ENCODE measurements around the gene RNF145.

Gene RNF145

DNA sequence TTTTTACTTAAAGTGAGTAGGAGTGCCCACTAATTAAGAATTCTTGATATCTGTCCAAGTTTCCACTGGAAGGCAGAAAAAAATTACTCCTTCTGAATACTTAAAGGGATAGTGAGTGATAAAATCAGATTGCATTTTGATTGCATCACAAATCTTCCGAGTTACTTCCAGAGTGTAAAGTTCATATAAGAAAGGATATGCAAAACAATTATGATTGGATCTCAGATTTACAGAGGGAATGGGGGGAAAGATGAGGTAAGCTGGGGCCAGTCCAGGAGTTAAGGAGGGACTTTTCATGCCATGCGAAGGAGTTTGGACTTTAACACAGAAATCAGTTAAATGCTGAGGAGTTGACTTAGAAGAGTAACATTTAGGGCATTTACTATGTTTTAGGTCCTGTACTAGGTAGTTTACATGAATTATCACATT, 9.3 kb upstream of the RNF145 start:
- DNase-seq (ENCODE audit: low read depth in 3 of 3): no peak

DNA sequence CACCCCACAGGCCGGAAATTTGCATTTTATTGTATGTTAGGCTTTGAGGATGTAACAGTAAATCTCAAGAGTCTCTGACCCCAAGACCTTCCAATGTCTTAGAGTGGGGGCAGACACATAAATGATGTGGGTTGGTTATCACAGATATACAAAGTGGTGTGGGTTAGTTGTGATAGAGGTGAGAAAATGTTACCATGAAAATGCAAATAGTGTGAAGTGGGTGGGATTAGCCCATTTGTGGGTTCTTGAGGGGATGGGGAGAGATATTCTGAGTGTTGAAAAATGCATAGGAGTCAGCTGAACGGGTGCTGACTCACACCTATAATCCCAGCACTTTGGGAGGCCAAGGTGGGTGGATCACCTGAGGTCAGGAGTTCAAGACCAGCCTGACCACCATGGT, 7.9 kb upstream of the RNF145 start:
- no peak for DNase-seq (ENCODE audit: low read depth in 3 of 3)

DNA sequence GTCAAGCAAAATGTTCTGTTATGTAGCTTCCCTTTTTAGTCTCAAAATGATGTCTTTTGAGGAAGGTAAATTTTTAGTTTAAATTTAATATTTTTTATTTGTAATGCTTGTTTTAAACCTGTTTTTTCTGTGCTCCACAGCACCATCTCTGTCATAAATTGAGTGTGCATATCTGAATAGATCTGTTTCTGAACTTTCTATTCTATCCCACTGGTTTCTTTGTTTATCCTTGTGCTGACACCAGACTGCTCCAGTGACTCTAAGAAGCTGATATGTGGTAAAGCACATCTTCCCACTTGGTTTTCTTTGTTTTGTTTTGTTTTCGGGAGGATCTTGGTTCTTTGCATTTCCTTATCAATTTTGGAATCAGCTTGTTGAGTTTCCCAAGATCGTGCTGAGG, 7.1 kb upstream of the RNF145 start:
- no peak for DNase-seq (ENCODE audit: low read depth in 3 of 3)

DNA sequence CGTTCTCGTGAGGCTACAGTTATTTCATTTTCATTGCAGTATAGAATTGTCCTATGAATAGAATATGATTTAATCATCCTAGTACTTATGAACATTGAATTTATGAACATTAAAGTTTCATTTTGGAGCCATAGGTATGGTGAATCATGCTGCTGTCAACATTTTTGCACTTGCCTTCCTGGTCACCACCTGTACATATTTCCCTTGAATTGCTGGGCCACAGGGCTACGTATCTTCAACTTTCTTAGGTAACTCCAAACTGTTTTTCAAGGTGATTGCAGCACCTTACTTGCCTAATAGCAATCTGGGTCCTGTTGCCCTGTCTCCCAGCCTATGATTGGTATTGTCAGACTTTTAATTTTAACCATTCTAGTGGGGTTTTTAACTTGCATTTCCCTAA, 6.5 kb upstream of the RNF145 start:
- no peak for DNase-seq (ENCODE audit: low read depth in 3 of 3)

DNA sequence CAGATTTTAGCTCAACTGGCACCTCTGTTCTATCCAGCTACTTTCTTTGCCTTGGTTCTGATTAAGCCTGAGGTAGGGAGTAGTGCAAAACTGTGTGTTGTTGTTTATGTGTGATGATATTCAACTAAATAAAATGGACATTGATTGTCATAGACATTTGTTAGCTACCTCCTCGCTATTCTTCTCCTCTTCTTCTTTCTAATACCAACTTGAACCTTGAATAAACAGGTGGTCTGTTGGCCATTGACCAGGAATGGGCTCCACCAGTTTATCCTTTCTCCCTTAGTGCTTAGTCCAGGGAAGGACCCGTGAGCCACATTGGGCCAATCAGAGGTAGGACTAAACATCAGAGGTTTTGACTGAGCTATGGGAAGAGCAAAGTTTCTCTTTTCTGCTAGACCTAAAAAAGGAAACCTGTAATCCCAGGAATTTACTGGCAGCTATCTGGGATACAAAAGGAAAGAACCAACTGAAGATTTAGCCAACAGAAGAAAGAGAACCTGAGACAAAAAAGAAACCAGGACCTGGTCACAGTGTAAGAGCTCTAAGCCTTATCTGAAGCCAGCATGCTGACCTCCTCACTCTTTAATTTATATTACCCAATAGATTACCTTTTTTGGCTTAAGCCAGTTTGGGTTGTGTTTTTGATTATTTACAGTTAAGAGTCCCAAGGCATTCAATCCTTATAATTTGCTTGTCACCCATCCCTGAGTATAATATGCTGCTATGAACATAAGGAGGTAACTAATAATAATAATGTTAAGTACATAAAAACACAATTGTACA, 5.3 kb upstream of the RNF145 start:
- no peak for DNase-seq (ENCODE audit: low read depth in 3 of 3)

DNA sequence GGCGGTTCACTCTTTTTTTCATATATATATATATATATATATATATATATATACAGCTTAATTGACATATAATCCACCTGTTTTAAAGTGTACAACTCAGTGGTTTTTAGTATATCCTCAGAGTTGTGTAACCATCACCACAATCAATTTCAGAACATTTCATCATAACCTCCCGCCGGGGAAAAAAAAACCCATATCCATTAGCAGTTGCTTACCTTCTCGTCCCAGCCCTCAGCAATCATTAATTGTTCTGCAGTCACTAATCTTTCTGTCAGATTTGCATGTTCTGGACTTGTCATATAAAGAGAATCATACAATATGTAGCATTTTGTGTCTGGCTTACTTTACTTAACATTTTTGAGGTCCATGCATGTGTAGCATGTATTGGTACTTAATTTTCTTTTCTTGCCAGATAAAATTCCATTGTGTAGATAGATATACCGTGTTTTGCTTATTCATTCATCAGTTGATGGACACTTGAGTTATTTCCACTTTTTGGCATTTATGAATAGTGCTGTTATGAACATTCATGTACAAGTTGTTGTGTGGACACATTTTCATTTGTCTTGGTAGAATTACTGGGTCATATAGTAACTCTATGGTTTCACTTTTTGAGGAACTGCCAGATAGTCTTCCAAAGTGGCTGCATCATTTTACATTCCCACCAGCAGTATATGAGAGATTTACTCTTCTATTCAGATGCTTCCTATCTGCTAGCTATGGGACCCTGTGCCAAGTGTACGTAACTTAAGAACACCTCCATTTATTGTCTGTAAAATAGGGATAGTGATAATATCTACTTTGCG, 3.5 kb upstream of the RNF145 start:
- no peak for DNase-seq (ENCODE audit: low read depth in 3 of 3)

DNA sequence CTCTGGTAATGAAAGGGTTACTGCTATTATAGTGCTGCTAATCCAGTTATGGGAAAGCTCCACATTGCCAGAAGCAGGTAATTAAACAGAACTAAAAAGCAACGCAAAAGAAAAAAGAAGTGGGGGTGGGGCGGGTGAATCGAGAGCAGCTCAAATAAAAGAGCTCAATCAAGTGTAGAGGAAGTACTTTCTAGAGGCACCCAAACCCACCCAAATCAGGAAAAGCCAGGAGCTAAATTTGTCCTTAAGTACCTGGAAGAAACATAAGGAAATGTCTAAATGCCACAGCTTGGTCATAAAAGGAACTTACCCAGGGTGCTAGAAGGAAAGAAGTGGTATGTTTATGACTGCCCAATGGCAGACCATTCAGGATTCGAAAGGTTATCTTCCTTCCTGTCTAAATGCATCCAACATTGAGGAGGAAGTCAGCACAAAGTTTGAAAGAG, 2.4 kb upstream of the RNF145 start:
- no peak for DNase-seq (ENCODE audit: low read depth in 3 of 3)

DNA sequence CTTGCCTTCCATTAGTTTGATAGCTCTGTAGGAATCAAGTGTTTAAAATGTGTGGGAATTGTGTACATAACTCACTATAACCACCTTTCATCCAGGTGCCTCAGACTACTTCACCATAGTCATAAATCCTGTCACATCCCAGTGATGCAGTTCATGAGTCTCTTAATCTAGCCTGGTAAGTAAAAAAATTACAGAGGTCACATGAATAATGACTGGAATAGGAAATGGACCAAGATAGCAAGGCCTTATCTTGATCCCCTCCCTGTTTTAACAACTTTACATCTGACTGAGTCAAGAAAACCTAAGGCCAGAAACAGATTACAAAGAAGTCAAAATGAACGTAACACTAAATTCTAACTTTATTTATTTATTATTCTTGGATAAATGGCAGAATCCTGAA, 1.5 kb upstream of the RNF145 start:
- DNase-seq (ENCODE audit: low read depth in 3 of 3): no peak

DNA sequence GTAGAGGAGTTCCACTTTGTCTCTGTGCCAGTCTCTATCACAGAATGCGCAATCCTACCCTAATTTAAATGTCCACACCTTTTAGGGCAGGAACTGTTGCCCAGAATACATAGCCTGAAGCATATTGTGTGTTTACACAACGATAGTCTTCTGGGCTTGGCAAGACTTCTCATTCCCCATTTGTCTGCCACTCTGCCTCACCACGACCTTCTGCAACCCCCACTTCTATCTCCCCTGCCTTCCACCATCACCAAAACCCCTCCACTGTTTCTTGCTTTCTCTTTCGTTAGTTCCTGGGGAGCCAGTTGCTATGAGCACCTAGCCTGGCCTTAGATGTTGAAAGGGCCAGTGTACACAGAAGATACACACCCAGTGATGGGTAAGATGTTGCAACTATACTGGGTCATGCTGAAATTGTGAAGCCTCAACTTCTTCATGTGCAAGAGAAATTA, 883 bp upstream of the RNF145 start:
- no peak for DNase-seq (ENCODE audit: low read depth in 3 of 3)

DNA sequence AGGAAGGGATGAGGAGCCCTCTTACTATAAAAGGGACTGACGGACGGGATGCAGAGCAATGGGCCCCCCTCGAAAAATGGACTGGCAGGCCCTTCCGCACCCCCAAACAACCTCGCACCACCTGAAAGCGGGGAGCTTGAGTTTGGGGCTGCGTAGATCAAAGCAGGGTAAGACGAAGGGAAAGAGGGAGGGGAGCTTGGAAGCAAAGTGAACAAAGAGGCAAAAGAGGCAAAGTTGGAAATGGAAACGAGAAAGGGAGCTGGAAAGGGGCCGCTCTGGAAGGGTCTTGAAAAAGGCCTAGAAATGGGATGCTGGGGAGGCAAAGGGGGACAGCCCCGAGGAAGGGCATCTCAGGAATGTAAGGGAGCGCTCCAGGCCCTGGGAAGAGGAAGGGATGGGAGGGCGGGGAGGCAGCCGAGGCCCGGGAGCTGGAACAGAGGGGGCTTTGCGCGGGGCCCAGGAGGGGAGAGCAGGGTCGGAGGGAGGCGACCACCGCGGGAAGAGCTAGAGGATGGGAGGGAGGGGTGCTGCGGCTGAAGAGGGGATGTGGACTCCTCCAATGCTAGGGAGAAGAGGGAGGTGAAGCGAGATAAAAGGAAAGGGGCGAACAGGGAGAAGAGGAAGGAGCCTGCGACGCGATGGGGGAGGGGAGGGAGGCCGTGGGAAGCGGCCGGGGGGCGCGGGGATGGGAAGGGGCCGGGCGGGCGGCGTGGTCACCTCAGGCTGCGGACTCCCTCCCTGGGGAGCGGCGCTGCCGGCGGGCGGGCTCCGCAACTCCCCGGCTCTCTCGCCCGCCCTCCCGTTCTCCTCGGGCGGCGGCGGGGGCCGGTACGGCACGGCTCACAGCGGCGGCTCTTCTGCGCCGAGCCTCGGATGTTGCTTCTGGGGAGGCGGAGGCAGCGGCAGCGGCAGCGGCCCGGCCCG, 577 bp downstream of the RNF145 start:
- DNase-seq (ENCODE audit: low read depth in 3 of 3): peak in 1 of 3 experiments; percentile 10

DNA sequence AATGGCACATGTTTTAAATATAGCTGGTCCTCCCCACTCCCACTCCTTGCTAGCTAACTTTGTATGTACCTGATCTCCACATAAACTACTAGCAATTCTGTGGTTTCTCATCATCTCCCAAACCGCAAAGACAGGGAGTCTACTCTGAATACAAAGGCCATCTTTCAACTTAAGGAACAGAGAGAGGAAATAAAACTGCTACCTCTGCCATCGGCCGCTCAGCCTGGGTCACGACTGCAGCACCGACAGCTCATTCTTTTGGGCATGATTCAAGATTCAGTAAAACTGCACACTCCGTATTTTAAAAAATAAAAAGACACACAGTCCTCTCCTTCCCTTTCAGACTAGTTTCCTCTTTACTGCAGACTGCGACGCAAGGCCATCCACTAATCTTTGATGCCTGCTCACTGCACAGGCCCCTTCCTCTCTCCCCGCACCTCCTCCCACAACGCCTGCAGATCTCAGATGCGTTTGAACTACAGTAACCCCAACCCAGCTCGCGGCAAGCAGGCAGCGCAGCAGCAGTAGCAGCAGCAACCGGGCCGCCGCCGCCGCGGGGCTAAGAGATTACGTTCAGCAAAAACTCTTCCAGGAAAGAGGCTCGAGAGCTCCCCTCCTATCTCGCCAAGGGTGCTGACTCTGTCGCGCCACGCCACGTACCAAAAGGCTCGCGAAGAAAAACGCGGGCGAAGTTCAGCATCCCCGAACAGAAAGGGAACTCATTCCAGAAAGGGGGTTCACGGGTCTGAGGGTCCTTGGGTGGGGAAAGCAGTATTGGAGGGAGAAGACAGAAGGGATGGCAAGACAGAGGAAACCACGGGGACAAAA, 1.5 kb downstream of the RNF145 start:
- peak; percentile 60 to 77 (median 67) for DNase-seq (ENCODE audit: low read depth in 3 of 3)

DNA sequence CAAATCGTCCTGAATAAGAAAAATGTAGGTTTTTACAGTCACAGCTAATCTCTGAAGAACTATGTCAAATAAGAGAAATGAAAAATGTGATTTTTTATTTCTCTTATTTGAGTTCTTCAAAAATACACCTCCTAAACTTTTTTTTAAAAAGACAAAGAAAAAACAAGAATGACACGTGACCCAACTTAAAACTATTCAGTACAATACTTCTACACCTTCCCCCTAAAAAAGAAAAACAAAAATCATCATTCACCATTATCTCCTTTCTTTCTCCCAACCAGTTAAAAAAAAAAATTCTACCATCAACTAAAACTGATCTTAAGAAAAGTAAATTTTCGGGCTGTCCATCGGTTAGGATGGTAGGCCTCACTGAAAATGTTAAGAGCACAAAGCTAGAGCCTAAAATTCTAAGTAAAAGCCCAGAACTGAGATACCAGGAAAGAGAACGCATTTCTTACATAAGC, 2.1 kb downstream of the RNF145 start:
- no peak for DNase-seq (ENCODE audit: low read depth in 3 of 3)

DNA sequence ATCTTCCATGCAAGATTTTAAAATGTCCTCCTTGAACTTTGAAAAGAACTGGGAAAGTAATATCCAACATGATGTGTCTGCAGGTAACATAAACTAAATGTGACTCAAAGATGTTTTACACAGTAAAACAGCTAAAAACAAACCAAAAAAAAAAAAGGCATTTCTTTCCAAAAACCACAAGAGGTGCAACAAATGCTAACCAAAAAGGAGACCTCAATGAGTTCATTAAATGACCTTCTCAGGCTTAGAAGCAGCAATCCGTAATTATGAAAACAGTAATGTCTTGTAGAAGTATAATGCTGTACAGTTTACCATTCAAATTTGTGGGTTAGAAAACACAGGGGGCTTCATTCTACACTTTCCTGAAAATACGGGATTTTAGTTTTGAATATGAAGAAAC, 2.5 kb downstream of the RNF145 start:
- no peak for DNase-seq (ENCODE audit: low read depth in 3 of 3)

DNA sequence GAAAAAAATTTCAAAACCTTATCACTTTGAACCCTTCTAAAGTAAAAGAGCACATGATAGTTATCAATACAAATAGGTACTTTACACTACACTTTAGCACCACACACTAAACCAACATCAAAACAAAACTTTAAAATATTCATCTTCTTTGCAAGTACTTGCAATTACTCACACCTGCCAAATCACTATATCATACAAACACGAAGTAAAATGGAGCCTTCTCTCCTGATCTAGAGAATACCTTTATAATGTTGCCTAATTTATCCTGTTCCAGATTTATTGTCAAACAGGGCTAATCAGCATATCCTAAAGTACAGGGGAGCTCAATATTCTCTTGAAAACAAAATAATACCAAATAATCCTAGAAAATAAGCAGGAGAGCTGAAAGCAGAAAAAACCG, 3.0 kb downstream of the RNF145 start:
- DNase-seq (ENCODE audit: low read depth in 3 of 3): no peak

DNA sequence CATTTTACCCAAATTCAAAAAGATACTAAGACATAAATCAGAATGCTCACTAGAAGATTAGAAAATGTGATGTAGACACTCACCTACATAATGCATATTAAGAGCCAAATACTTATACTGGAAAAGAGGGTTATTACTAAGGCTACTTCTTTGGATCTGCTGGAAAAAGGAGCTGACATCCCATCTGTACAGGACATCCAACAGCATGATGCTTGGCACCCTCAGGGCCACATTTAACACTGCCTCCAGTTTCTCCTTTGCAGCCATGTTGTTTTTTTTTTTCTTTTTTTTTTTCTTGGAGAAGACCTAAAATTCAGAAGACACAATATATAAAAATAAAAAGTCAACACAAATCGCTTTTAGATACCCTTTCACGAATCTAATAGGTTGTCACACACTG, 6.0 kb downstream of the RNF145 start:
- DNase-seq (ENCODE audit: low read depth in 3 of 3): no peak

DNA sequence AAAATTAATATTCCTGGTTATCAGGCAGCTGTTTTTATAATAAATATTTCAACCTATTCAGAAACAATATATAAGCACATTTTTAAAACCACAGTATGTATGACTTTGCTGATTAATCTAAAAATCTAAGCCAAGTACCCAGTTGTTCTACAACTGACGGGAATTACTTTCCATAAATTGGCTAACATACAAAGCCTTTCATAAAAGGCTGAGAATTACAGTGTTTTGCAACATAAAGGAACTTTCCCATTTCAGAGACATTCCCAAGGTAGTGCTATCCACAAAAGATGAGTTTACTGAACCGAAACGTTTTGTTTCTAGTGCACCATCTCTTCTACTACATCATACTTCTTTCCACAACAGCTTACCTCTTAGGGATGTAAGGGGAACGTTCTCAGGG, 7.2 kb downstream of the RNF145 start:
- DNase-seq (ENCODE audit: low read depth in 3 of 3): no peak

DNA sequence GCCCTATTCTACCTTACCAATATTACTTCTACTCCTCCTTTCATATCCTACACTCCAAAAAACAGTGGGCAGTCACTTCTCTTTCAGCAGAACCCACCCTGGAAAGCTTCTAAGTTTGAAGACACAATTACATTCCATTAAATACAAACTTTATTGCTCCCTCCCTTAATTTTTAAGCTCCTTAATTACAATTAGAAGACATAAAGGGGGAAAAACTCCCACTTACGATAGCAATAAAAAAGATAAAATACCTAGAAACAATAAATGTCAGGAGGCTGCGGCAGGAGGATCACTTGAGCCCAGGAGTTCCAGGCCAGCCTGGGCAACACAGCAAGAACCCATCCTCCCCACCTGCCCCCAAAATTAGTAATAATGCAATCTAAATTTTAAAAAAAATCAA, 9.6 kb downstream of the RNF145 start:
- DNase-seq (ENCODE audit: low read depth in 3 of 3): no peak

DNA sequence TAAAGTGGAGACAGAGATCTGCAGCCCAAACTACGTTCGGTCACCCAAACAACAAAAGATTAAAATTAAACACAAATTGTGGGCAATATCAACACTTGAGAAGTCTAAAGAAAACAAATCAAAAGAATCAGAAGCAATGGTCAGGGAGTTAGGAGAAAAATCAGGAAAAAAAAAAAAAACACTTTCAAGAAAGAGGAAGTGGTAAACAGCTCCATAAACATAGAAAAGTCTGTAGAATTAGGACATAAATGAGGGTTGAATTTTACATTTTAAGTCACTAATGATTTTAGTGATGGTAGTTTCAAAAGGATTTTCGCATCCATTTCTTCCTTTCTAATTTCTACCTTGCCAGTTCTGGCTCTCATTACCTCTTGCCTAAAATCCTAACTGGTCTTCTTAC, 10.1 kb downstream of the RNF145 start:
- DNase-seq (ENCODE audit: low read depth in 3 of 3): no peak

DNA sequence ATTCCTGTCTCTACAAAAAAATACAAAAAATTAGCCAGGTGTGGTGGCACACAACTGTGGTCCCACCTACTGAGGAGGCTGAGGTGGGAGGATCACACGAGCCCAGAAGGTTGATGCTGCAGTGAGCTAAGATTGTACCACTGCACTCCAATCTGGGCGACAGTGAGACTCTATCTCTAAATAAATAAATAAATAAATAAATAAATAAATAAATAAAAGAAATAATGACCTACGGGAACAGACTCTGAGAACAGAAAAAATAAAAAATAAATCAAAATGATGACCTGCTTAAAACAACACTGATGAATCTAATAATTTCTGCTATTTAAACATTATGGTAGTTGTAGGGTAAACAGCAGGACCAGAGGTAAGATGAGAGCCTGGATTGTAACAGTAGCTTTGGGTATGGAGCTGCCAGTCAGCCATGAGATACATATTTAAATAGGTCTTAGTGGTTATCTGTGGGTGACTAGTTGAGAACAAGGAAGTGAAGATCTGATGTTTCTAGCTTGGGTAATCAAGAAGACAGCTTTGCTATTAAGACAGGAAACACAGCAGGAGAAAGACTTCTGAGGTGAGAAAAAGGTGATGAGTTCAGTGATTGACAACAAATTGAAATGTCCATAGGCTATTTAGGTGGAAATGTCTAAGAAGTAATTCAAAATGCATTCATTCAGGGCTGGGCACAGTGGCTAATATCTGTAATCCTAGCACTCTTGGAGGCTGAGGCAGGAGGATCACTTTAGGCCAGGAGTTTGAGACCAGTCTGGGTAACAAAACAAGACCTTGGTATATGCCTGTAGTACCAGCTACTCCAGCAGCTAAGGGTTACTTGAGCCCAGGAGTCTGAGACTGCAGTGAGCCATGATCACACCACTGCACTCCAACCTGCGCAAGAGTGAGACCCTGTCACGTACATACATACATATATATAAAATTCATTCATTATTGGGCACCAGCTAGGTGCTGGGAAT, 11.0 kb downstream of the RNF145 start:
- no peak for DNase-seq (ENCODE audit: low read depth in 3 of 3)

DNA sequence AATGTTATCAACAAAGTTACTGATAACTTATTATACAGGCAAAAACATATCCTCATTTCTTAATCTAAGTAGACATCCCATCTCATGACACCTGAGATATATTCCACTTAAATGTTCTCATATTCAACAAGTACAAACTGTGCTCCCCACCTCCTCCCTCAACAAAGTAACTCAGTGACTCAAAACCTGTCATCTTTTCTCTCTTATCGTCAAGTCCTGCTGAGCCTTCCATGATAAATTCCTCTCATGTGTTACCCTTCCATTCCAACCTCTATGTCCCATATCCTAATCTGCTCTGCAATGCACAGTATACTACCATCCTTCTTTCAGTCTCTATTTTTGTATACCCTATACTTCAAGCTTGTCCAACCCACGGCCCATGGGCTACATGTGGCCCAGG, 13.6 kb downstream of the RNF145 start:
- DNase-seq (ENCODE audit: low read depth in 3 of 3): no peak
